H9 (cell line): Measurements from ENCODE around the gene ATP6AP1. TPM values are rescaled to one million over a fixed set of nuclear protein-coding genes. Genes with fewer than 3 reads are reported as not detected.

ENCODE experiments used
- DNase-seq: peaks from one replicate; pipeline ENCODE4 v3.0.0-alpha.2; 2017
- H2AFZ ChIP-seq: one replicate; pipeline ENCODE4 v1.6.1; 2013; ENCODE audit warnings: mild to moderate bottlenecking, low read length, control low read depth, moderate library complexity
- H2AK5ac ChIP-seq: 2 replicates; pipeline ENCODE4 v1.6.1; 2013; ENCODE audit warnings: low read length, control low read depth, mixed read lengths; ENCODE audit not compliant: insufficient read length
- H2BK120ac ChIP-seq: one replicate; pipeline ENCODE4 v1.6.1; 2013; ENCODE audit warnings: low read depth, mild to moderate bottlenecking, low read length, control low read depth, inconsistent platforms; ENCODE audit not compliant: poor library complexity, severe bottlenecking
- H2BK12ac ChIP-seq: 2 replicates; pipeline ENCODE4 v1.6.1; 2013; ENCODE audit warnings: low read length, control low read depth, mixed read lengths, low read depth; ENCODE audit not compliant: insufficient read length
- H2BK15ac ChIP-seq: 2 replicates; pipeline ENCODE4 v1.6.1; 2013; ENCODE audit warnings: low read depth, low read length, control low read depth
- H2BK20ac ChIP-seq: one replicate; pipeline ENCODE4 v1.6.1; 2013; ENCODE audit warnings: low read depth, mild to moderate bottlenecking, low read length, control low read depth, inconsistent platforms; ENCODE audit not compliant: poor library complexity, severe bottlenecking
- H2BK5ac ChIP-seq: 2 replicates; pipeline ENCODE4 v1.6.1; 2013; ENCODE audit warnings: low read length, control low read depth, mixed read lengths; ENCODE audit not compliant: insufficient read length
- H3K14ac ChIP-seq: 2 replicates; pipeline ENCODE4 v1.6.1; 2013; ENCODE audit warnings: low read length, control low read depth; ENCODE audit not compliant: insufficient read depth
- H3K18ac ChIP-seq: 2 replicates; pipeline ENCODE4 v1.6.1; 2013; ENCODE audit warnings: low read depth, mild to moderate bottlenecking, mixed read lengths, low read length, control low read depth; ENCODE audit not compliant: insufficient read length
- H3K23ac ChIP-seq: 2 replicates; pipeline ENCODE4 v1.6.1; 2013; ENCODE audit warnings: low read length, control low read depth, mixed read lengths, low read depth; ENCODE audit not compliant: insufficient read length
- H3K23me2 ChIP-seq: 2 replicates; pipeline ENCODE4 v1.6.1; 2013; ENCODE audit warnings: low read depth, mild to moderate bottlenecking, mixed read lengths, low read length, control low read depth; ENCODE audit not compliant: insufficient read length, poor library complexity, severe bottlenecking
- H3K27ac ChIP-seq: 2 replicates; pipeline ENCODE4 v1.5.1; 2013; ENCODE audit warnings: low read length, control low read depth, mixed read lengths, low read depth; ENCODE audit not compliant: insufficient read length
- H3K27me3 ChIP-seq: 2 replicates; pipeline ENCODE4 v1.6.1; 2013; ENCODE audit warnings: low read length, control low read depth, inconsistent platforms; ENCODE audit not compliant: insufficient read depth
- H3K4ac ChIP-seq: 2 replicates; pipeline ENCODE4 v1.6.1; 2013; ENCODE audit warnings: low read depth, mild to moderate bottlenecking, control low read depth, inconsistent platforms, low read length, moderate library complexity
- H3K4me1 ChIP-seq: 2 replicates; pipeline ENCODE4 v1.6.1; 2013; ENCODE audit warnings: low read length, control low read depth, inconsistent platforms; ENCODE audit not compliant: insufficient read depth
- H3K4me2 ChIP-seq: 2 replicates; pipeline ENCODE4 v1.6.1; 2013; ENCODE audit warnings: low read length, control low read depth, mixed read lengths; ENCODE audit not compliant: insufficient read length, insufficient read depth
- H3K56ac ChIP-seq: 2 replicates; pipeline ENCODE4 v1.6.1; 2013; ENCODE audit warnings: low read depth, mild to moderate bottlenecking, mixed read lengths, low read length, control low read depth; ENCODE audit not compliant: insufficient read length
- H3K79me1 ChIP-seq: 2 replicates; pipeline ENCODE4 v1.6.1; 2013; ENCODE audit warnings: low read depth, mild to moderate bottlenecking, moderate library complexity, low read length, control low read depth, inconsistent platforms; ENCODE audit not compliant: insufficient read depth, poor library complexity, severe bottlenecking
- H3K79me2 ChIP-seq: 2 replicates; pipeline ENCODE4 v1.6.1; 2013; ENCODE audit warnings: low read length, control low read depth, inconsistent platforms; ENCODE audit not compliant: insufficient read depth
- H3K9ac ChIP-seq: 2 replicates; pipeline ENCODE4 v1.6.1; 2013; ENCODE audit warnings: low read length, control low read depth, mixed read lengths; ENCODE audit not compliant: insufficient read length; ENCODE audit errors: extremely low read depth
- H3K9me3 ChIP-seq: one replicate; pipeline ENCODE4 v1.6.1; 2013; ENCODE audit warnings: low read depth, low read length, inconsistent platforms; ENCODE audit not compliant: control insufficient read depth
- H3T11ph ChIP-seq: one replicate; pipeline ENCODE4 v1.6.1; 2013; ENCODE audit warnings: mild to moderate bottlenecking, low read length, control low read depth, inconsistent platforms
- H4K20me1 ChIP-seq: one replicate; pipeline ENCODE4 v1.6.1; 2013; ENCODE audit not compliant: control insufficient read depth, insufficient read length, insufficient read depth
- H4K5ac ChIP-seq: 2 replicates; pipeline ENCODE4 v1.6.1; 2013; ENCODE audit warnings: low read depth, mild to moderate bottlenecking, mixed read lengths, low read length, control low read depth; ENCODE audit not compliant: insufficient read length
- H4K8ac ChIP-seq: replicated peaks from 2 replicates; pipeline ENCODE4 v1.6.1; 2013; ENCODE audit warnings: low read length, control low read depth, mixed read lengths, low read depth; ENCODE audit not compliant: insufficient read length
- H4K91ac ChIP-seq: 2 replicates; pipeline ENCODE4 v1.6.1; 2013; ENCODE audit warnings: low read depth, mild to moderate bottlenecking, moderate library complexity, mixed read lengths, low read length, control low read depth; ENCODE audit not compliant: insufficient read length
- H3K27ac Mint-ChIP-seq, 3 experiments: 2 replicates in 2 of 3; 3 replicates in 1 of 3; pipeline ENCODE4 v1.8.0; 2020 to 2021; ENCODE audit warnings: mixed read lengths in 3 of 3, mild to moderate bottlenecking in 1 of 3, moderate library complexity in 1 of 3
- H3K27me3 Mint-ChIP-seq: 2 replicates; pipeline ENCODE4 v1.8.0; 2021; ENCODE audit warnings: low read depth, mild to moderate bottlenecking, moderate library complexity, mixed read lengths
- H3K36me3 Mint-ChIP-seq, 3 experiments: 2 replicates in 2 of 3; 3 replicates in 1 of 3; pipeline ENCODE4 v1.8.0; 2020 to 2021; ENCODE audit warnings: low read depth in 3 of 3, mixed read lengths in 3 of 3; ENCODE audit not compliant: insufficient read depth in 1 of 3
- H3K4me1 Mint-ChIP-seq, 2 experiments: 2 replicates each; pipeline ENCODE4 v1.8.0; 2020; ENCODE audit warnings: mixed read lengths in 2 of 2
- H3K4me3 Mint-ChIP-seq, 2 experiments: 2 replicates in 1 of 2; 3 replicates in 1 of 2; pipeline ENCODE4 v1.8.0; 2020 to 2021; ENCODE audit warnings: mild to moderate bottlenecking in 2 of 2, mixed read lengths in 2 of 2, moderate library complexity in 1 of 2
- H3K9me3 Mint-ChIP-seq, 2 experiments: 2 replicates in 1 of 2; 3 replicates in 1 of 2; pipeline ENCODE4 v1.8.0; 2020; ENCODE audit warnings: mild to moderate bottlenecking in 2 of 2, mixed read lengths in 2 of 2, moderate library complexity in 1 of 2
- CTCF ChIP-seq: fragments of 200-600 bp; sonication (generic); conservative IDR thresholded peaks from 3 replicates; pipeline ENCODE4 v1.8.0; 2021; ENCODE audit warnings: antibody characterized with exemption, mild to moderate bottlenecking
- WGBS: extraction: QIAGEN DNeasy Blood & Tissue Kit; methylation state at CpG from one replicate; pipeline ENCODE4 v1.1.7; 2013; ENCODE audit warnings: missing lambda C conversion rate, low lambda C conversion rate, mixed read lengths; ENCODE audit not compliant: insufficient read length; ENCODE audit errors: extremely low coverage; 5-methylcytosine and 5-hydroxymethylcytosine counted together
- total RNA-seq: library from RNA; stranded (reverse); gene quantifications from 2 replicates; pipeline ENCODE4 v1.2.1, GENCODE V29; 2021

The ATP6AP1 gene
- total RNA-seq, 1 experiment from 2014 or later = 45.6 TPM

- H3K4me2 ChIP-seq = no peak overlapping the region
- no peak overlapping the region for H4K91ac ChIP-seq
- no peak overlapping the region for H4K5ac ChIP-seq
- H3K9me3 Mint-ChIP-seq = peaks cover 70 to 89% of the 10 kb centered on the region in 2 experiments
- no peak overlapping the region for H2BK15ac ChIP-seq
- H3T11ph ChIP-seq = no peak overlapping the region
- no peak overlapping the region for H2AFZ ChIP-seq
- H3K4me3 Mint-ChIP-seq = no peak overlapping the region; a peak in 2 of 5 replicates
- no peak overlapping the region for H3K23ac ChIP-seq
- H3K27me3 ChIP-seq = no peaks in the 10 kb centered on the region
- no peak overlapping the region for H3K27ac Mint-ChIP-seq
- H4K8ac ChIP-seq = no peak overlapping the region
- peaks cover 28% of the 10 kb centered on the region for H3K9me3 ChIP-seq
- no peak overlapping the region for H2BK20ac ChIP-seq
- no peaks in the 10 kb centered on the region for H4K20me1 ChIP-seq
- peaks cover 8 to 16% of the 10 kb centered on the region in 2 experiments for H3K4me1 Mint-ChIP-seq
- no peak overlapping the region for H3K9ac ChIP-seq
- no peak overlapping the region for H2AK5ac ChIP-seq
- H3K79me2 ChIP-seq = peaks cover 2% of the 10 kb centered on the region; the same call in 1 of the 2 replicates
- H3K23me2 ChIP-seq = peaks cover 7% of the 10 kb centered on the region
- no peaks in the 10 kb centered on the region for H3K27me3 Mint-ChIP-seq
- H2BK120ac ChIP-seq = no peak overlapping the region
- H3K27ac ChIP-seq = no peak overlapping the region
- no peak for TF ChIP-seq CTCF
- peaks cover 22 to 59% (median 58%) of the 10 kb centered on the region in 3 experiments for H3K36me3 Mint-ChIP-seq
- H3K4ac ChIP-seq = no peak overlapping the region
- H3K4me1 ChIP-seq = no peaks in the 10 kb centered on the region
- DNase-seq = no peak
- no peak overlapping the region for H3K18ac ChIP-seq
- H2BK5ac ChIP-seq = no peak overlapping the region
- no CpG with 5 or more reads among the region's 19 CpGs for WGBS
- no peaks in the 10 kb centered on the region for H3K79me1 ChIP-seq
- H2BK12ac ChIP-seq = no peak overlapping the region
- no peak overlapping the region for H3K56ac ChIP-seq
- no peak overlapping the region for H3K14ac ChIP-seq
Observed at GRCh38 chrX:154435171-154435733, 6.8 kb downstream of the ATP6AP1 start.
